Panc1 (cell line): ENCODE results near the gene SGMS2.

Experiments used
- POLR2AphosphoS5 ChIP-seq: IDR thresholded peaks from 2 replicates; pipeline ENCODE4 v1.6.1; 2012; ENCODE audit warnings: mild to moderate bottlenecking, low read depth, low read length, moderate library complexity
- SIN3A ChIP-seq: IDR thresholded peaks from 2 replicates; pipeline ENCODE4 v1.6.1; 2012; ENCODE audit warnings: low read depth, mild to moderate bottlenecking, low read length, moderate library complexity, borderline replicate concordance; ENCODE audit not compliant: insufficient read depth
- TF ChIP-seq, protein P1 (sequence below): fragments of 450-650 bp; IDR thresholded peaks from 2 replicates; pipeline ENCODE4 v1.5.1; 2017; ENCODE audit warnings: mild to moderate bottlenecking
- TF ChIP-seq, protein P2 (sequence below), 2 experiments: IDR thresholded peaks; 2 replicates each; pipeline ENCODE4 v1.6.1; 2011 to 2012; ENCODE audit warnings: low read depth in 2 of 2, control low read depth in 1 of 2, low read length in 1 of 2, mild to moderate bottlenecking in 1 of 2, moderate library complexity in 1 of 2; ENCODE audit not compliant: insufficient read depth in 1 of 2

DNA sequence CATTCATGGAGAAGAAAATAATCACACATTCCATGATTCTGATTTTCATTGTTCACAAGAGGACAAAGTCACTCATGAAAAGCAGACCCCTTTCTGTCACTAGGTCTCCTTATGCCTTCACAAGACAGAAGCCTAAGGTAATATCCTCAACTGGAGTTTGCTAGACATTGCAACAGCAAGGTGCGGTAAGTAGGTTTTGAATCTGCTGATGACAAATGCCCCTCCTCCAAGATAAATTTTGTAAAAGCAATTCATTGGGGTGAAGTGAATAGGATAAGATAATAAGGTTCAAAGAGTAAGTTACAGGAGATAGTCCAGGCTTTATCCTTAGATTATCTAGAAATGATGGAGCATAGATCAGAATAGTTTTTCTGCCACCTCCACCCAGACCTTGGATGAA lies 90.5 kb downstream of the SGMS2 start:
- TF ChIP-seq, protein P1, sequence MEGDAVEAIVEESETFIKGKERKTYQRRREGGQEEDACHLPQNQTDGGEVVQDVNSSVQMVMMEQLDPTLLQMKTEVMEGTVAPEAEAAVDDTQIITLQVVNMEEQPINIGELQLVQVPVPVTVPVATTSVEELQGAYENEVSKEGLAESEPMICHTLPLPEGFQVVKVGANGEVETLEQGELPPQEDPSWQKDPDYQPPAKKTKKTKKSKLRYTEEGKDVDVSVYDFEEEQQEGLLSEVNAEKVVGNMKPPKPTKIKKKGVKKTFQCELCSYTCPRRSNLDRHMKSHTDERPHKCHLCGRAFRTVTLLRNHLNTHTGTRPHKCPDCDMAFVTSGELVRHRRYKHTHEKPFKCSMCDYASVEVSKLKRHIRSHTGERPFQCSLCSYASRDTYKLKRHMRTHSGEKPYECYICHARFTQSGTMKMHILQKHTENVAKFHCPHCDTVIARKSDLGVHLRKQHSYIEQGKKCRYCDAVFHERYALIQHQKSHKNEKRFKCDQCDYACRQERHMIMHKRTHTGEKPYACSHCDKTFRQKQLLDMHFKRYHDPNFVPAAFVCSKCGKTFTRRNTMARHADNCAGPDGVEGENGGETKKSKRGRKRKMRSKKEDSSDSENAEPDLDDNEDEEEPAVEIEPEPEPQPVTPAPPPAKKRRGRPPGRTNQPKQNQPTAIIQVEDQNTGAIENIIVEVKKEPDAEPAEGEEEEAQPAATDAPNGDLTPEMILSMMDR, result no peak
- TF ChIP-seq POLR2AphosphoS5 (no peak), SIN3A (no peak)
- TF ChIP-seq, protein P2, sequence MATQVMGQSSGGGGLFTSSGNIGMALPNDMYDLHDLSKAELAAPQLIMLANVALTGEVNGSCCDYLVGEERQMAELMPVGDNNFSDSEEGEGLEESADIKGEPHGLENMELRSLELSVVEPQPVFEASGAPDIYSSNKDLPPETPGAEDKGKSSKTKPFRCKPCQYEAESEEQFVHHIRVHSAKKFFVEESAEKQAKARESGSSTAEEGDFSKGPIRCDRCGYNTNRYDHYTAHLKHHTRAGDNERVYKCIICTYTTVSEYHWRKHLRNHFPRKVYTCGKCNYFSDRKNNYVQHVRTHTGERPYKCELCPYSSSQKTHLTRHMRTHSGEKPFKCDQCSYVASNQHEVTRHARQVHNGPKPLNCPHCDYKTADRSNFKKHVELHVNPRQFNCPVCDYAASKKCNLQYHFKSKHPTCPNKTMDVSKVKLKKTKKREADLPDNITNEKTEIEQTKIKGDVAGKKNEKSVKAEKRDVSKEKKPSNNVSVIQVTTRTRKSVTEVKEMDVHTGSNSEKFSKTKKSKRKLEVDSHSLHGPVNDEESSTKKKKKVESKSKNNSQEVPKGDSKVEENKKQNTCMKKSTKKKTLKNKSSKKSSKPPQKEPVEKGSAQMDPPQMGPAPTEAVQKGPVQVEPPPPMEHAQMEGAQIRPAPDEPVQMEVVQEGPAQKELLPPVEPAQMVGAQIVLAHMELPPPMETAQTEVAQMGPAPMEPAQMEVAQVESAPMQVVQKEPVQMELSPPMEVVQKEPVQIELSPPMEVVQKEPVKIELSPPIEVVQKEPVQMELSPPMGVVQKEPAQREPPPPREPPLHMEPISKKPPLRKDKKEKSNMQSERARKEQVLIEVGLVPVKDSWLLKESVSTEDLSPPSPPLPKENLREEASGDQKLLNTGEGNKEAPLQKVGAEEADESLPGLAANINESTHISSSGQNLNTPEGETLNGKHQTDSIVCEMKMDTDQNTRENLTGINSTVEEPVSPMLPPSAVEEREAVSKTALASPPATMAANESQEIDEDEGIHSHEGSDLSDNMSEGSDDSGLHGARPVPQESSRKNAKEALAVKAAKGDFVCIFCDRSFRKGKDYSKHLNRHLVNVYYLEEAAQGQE (IDR thresholded peaks at IDR 0.05; ENCODE audit: insufficient read depth in 1 of 2, low read depth in 2 of 2, low read length in 1 of 2), result no peak
